PC-9 (cell line): ENCODE results near the gene DOCK3. TPM values are rescaled to one million over a fixed set of nuclear protein-coding genes. Genes with fewer than 3 reads are reported as not detected.

Experiments used
- BruUV-seq: library from RNA; stranded (reverse); fragments of 400-500 nt; replicated peaks from 2 replicates; lab custom pipeline; 2021; lab: Mats Ljungman, UMichigan
- CTCF ChIA-PET: fragments of 300-600 bp; sonication (Branson Sonifier 250); formaldehyde crosslinking; loops from one replicate; lab custom pipeline; 2022; ENCODE audit warnings: antibody characterized with exemption; lab: Charles Lee
- POLR2A ChIA-PET: fragments of 300-600 bp; sonication (Branson Sonifier 250); formaldehyde crosslinking; loops from one replicate; lab custom pipeline; 2022; ENCODE audit warnings: antibody characterized with exemption; ENCODE audit not compliant: unreplicated experiment; lab: Charles Lee
- DNase-seq, 2 experiments: peaks; one replicate each; pipeline versions ENCODE4 v3.0.0 to v3.0.0-alpha.2; 2015 to 2022; ENCODE audit warnings: mixed read lengths in 1 of 2
- H2AFZ ChIP-seq: fragments of 200-600 bp; sonication (generic); 2 replicates; pipeline ENCODE4 v1.8.1; 2017; ENCODE audit warnings: antibody characterized with exemption
- H3F3A ChIP-seq: fragments of 200-600 bp; sonication (generic); 2 replicates; pipeline ENCODE4 v1.8.1; 2017; ENCODE audit warnings: antibody characterized with exemption, mild to moderate bottlenecking, low read depth; ENCODE audit not compliant: insufficient read depth
- H3K27ac ChIP-seq: fragments of 200-600 bp; sonication (generic); 2 replicates; pipeline ENCODE4 v1.6.1; 2016; ENCODE audit warnings: mixed run types
- H3K27me3 ChIP-seq: fragments of 200-600 bp; sonication (generic); 2 replicates; pipeline ENCODE4 v1.6.1; 2016; ENCODE audit warnings: low read depth, mixed run types; ENCODE audit not compliant: insufficient read depth
- H3K36me3 ChIP-seq: fragments of 200-600 bp; sonication (generic); 2 replicates; pipeline ENCODE4 v1.6.1; 2016; ENCODE audit warnings: low read depth, mixed run types
- H3K4me1 ChIP-seq: fragments of 200-600 bp; sonication (generic); replicated peaks from 2 replicates; pipeline ENCODE4 v1.6.1; 2016; ENCODE audit warnings: mixed run types; ENCODE audit not compliant: insufficient read depth
- H3K4me2 ChIP-seq: fragments of 200-600 bp; sonication (generic); 2 replicates; pipeline ENCODE4 v1.6.1; 2017; ENCODE audit warnings: mixed run types
- H3K4me3 ChIP-seq: fragments of 200-600 bp; sonication (generic); 2 replicates; pipeline ENCODE4 v1.6.1; 2016; ENCODE audit warnings: mixed run types
- H3K79me2 ChIP-seq: fragments of 200-600 bp; sonication (generic); 2 replicates; pipeline ENCODE4 v1.6.1; 2017; ENCODE audit warnings: low read depth, mixed run types
- H3K9me2 ChIP-seq: fragments of 200-600 bp; sonication (generic); 2 replicates; pipeline ENCODE4 v1.8.1; 2017; ENCODE audit warnings: mild to moderate bottlenecking; ENCODE audit not compliant: insufficient read depth
- H3K9me3 ChIP-seq: fragments of 200-600 bp; sonication (generic); 2 replicates; pipeline ENCODE4 v1.8.1; 2016; ENCODE audit warnings: low read depth; ENCODE audit not compliant: insufficient read depth
- H4K20me1 ChIP-seq: fragments of 200-600 bp; sonication (generic); 2 replicates; pipeline ENCODE4 v1.8.1; 2017; ENCODE audit not compliant: insufficient read depth
- EZH2 ChIP-seq: fragments of 200-600 bp; sonication (generic); IDR thresholded peaks from 2 replicates; pipeline ENCODE4 v1.8.0; 2017; ENCODE audit warnings: antibody characterized with exemption, low read depth
- intact Hi-C: fragments of 100-400 bp; cut with micrococcal nuclease; formaldehyde crosslinking; loops from one replicate; pipeline ENCODE4 v1.10.0; 2022; ENCODE audit not compliant: unreplicated experiment
- total RNA-seq: library from RNA; stranded (reverse); gene quantifications from 2 replicates; pipeline ENCODE4 v1.2.3, GENCODE V29; 2021
- TF ChIP-seq, protein P1 (sequence below): fragments of 200-600 bp; sonication (generic); conservative IDR thresholded peaks from 2 replicates; pipeline ENCODE4 v1.6.1; 2017; ENCODE audit warnings: mixed run types, antibody characterized with exemption, mild to moderate bottlenecking, moderate library complexity

DOCK3 gene
- total RNA-seq, 1 experiment from 2014 or later = 16.9 TPM

DNA sequence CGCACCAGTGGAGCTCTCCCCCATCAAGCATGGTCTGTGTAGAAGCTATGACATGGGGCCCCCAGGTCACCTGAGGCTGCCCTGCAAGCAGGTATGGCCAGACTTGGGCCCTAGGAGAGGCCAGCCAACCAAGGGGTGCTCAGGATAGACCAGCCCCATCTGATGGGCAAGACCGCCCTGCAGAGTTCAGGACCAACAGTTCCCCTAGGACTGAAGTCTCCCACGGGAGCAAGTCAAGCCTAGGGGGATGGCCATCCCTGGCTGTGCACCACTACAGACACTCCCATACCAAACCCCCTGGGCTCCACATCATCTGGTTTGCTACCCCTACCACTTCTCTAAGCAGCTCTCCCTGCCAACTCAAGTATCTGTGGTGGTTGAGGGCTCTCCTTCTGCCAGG, 568.2 kb downstream of the DOCK3 start:
- no TSS peak for BruUV-seq
- no peaks in the 10 kb centered on the region for H3K79me2 ChIP-seq
- H3K4me2 ChIP-seq = no peak overlapping the region
- no peak overlapping the region for H3K27ac ChIP-seq
- ChIA-PET POLR2A (no interaction called here), CTCF (no interaction called here)
- H2AFZ ChIP-seq = no peak overlapping the region
- no peak for TF ChIP-seq EZH2
- TF ChIP-seq, protein P1, sequence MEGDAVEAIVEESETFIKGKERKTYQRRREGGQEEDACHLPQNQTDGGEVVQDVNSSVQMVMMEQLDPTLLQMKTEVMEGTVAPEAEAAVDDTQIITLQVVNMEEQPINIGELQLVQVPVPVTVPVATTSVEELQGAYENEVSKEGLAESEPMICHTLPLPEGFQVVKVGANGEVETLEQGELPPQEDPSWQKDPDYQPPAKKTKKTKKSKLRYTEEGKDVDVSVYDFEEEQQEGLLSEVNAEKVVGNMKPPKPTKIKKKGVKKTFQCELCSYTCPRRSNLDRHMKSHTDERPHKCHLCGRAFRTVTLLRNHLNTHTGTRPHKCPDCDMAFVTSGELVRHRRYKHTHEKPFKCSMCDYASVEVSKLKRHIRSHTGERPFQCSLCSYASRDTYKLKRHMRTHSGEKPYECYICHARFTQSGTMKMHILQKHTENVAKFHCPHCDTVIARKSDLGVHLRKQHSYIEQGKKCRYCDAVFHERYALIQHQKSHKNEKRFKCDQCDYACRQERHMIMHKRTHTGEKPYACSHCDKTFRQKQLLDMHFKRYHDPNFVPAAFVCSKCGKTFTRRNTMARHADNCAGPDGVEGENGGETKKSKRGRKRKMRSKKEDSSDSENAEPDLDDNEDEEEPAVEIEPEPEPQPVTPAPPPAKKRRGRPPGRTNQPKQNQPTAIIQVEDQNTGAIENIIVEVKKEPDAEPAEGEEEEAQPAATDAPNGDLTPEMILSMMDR = no peak
- peaks cover 24% of the 10 kb centered on the region for H3K4me1 ChIP-seq
- no peaks in the 10 kb centered on the region for H3K9me2 ChIP-seq
- DNase-seq = no peak
- H4K20me1 ChIP-seq = no peaks in the 10 kb centered on the region
- H3F3A ChIP-seq = peaks cover 5% of the 10 kb centered on the region; the same call in 1 of the 2 replicates
- H3K9me3 ChIP-seq = no peaks in the 10 kb centered on the region
- H3K4me3 ChIP-seq = no peak overlapping the region
- intact Hi-C loops = no loop called here
- H3K36me3 ChIP-seq = no peaks in the 10 kb centered on the region
- no peaks in the 10 kb centered on the region for H3K27me3 ChIP-seq

DNA sequence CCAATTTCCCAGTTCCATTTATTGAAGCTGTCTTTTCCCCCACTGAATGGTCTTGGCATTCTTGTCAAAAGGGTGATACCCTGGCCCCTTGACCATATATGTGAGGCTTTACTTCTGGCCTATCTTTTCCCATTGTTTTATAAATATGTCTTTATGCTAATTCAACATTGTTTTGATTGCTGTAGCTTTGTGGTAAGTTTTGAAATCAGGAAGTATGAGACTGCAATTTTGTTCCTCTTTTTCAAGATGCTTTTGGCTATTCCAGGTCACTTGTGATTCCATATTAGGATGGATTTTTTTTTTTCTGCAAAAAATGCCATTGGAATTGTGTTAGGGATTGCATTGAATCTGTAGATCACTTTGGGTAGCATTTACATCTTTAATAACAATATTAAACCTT, 569.2 kb downstream of the DOCK3 start:
- TF ChIP-seq, protein P1 = no peak
- TF ChIP-seq EZH2 = no peak
- Histone ChIP-seq H3K4me3 (no peak overlapping the region), H3K4me1 (peaks cover 24% of the 10 kb centered on the region), H3K27me3 (no peaks in the 10 kb centered on the region), H3K36me3 (no peaks in the 10 kb centered on the region), H2AFZ (no peak overlapping the region), H3K9me2 (no peaks in the 10 kb centered on the region), H4K20me1 (no peaks in the 10 kb centered on the region), H3F3A (peaks cover 5% of the 10 kb centered on the region; the same call in 1 of the 2 replicates), H3K9me3 (no peaks in the 10 kb centered on the region), H3K4me2 (no peak overlapping the region), H3K79me2 (no peaks in the 10 kb centered on the region), H3K27ac (peak overlapping the region; percentile 60)
- DNase-seq = peak in 1 of 2 experiments; percentile 52
- ChIA-PET CTCF (no interaction called here), POLR2A (interaction anchor here (0.7 kb wide), 1 partner anchor 10 kb away, joined by 11 read pairs; no protein-coding TSS in a partner anchor)
- BruUV-seq = no TSS peak
- intact Hi-C loops = no loop called here

- Histone ChIP-seq H3K27ac (peak overlapping the region; percentile 67), H3K36me3 (no peaks in the 10 kb centered on the region), H3F3A (peaks cover 5% of the 10 kb centered on the region; the same call in 1 of the 2 replicates), H4K20me1 (no peaks in the 10 kb centered on the region), H3K9me2 (no peaks in the 10 kb centered on the region), H3K79me2 (no peaks in the 10 kb centered on the region), H3K27me3 (no peaks in the 10 kb centered on the region), H3K4me1 (peaks cover 24% of the 10 kb centered on the region), H3K4me3 (no peak overlapping the region), H3K9me3 (no peaks in the 10 kb centered on the region), H2AFZ (no peak overlapping the region), H3K4me2 (no peak overlapping the region; the same call in 1 of the 2 replicates)
- TF ChIP-seq, protein P1 = no peak
- no peak for TF ChIP-seq EZH2
- BruUV-seq = no TSS peak
- intact Hi-C loops = no loop called here
- ChIA-PET POLR2A (no interaction called here), CTCF (no interaction called here)
- DNase-seq = peak; percentile 2 to 83
These were observed 571.1 kb downstream of the DOCK3 start for GRCh38 chr3:51245867-51246266.
